ENCODE results near the gene TAF1B.

Gene TAF1B

GRCh38 chr2:9808334-9809063 is 34.8 kb upstream of the TAF1B start:
- no peak for DNase-seq (ENCODE audit: low read depth in 2 of 2)

- DNase-seq (ENCODE audit: low read depth in 2 of 2) = no peak
Observed at GRCh38 chr2:9809064-9809356, 34.3 kb upstream of the TAF1B start.

GRCh38 chr2:9809448-9810088 is 33.7 kb upstream of the TAF1B start:
- no peak for DNase-seq (ENCODE audit: low read depth in 2 of 2)

DNA sequence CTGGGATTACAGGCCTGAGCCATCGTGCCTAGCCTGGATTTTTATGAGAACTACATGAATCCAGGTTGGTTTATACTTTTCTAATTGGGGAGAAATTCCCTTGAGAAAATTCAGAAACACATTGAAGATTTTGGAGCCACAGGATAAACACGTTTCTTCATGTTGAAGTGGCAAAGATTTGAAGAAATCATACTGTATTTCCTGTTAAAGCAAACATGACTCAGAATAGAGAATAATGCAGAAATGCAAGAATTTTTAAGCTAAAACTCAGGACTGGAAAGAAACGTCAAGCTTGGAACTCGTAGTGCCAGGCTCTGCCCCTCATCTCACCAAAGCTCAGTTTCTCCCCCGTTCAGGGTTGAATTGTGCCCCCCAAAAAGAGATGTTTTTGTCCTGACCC is 32.1 kb upstream of the TAF1B start:
- no peak for DNase-seq (ENCODE audit: low read depth in 2 of 2)

GRCh38 chr2:9811679-9812511 is 31.4 kb upstream of the TAF1B start:
- no peak for DNase-seq (ENCODE audit: low read depth in 2 of 2)

- DNase-seq (ENCODE audit: low read depth in 2 of 2) = no peak
Observed at GRCh38 chr2:9812945-9813311, 30.3 kb upstream of the TAF1B start.

- DNase-seq (ENCODE audit: low read depth in 2 of 2) = peak; percentile 53 to 69
Observed at GRCh38 chr2:9813312-9814128, 29.8 kb upstream of the TAF1B start.

DNA sequence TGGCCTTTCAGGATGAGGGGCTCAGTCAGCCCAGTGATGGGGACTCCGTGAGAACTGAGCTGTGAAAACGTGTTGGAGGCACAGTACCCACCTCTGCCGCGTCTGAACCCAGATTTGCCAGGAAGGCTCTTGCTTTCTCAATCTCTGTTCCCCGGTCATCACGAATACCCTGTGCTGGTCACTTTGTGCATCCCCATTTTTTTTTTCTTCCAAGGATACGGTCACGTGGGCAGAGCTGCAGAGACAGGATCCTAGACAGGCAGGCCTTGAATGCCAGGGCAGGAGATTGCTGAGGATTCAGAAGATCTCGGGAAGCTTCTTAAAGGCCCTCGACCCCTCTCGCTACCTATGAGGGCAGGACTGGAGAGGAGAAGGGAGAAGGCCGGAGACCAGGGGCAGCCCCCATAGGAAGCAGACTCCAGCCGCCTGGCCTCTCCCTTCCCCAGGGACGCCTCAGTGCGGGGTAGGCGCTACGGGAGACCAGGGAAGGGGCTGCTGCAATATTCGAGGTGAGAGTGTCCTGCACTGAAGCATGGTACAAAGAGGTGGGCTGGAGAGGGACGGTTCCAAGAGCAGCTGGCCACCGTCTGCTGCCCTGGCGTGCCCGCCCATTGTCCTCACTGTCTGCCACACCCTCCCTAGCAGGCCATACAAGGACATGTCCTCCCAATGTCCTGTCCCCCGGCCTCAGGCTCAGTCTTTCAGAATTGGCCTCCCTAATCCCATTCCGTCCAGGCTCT is 29.0 kb upstream of the TAF1B start:
- DNase-seq (ENCODE audit: low read depth in 2 of 2) = no peak

GRCh38 chr2:9815076-9815475 is 28.2 kb upstream of the TAF1B start:
- no peak for DNase-seq (ENCODE audit: low read depth in 2 of 2)

DNA sequence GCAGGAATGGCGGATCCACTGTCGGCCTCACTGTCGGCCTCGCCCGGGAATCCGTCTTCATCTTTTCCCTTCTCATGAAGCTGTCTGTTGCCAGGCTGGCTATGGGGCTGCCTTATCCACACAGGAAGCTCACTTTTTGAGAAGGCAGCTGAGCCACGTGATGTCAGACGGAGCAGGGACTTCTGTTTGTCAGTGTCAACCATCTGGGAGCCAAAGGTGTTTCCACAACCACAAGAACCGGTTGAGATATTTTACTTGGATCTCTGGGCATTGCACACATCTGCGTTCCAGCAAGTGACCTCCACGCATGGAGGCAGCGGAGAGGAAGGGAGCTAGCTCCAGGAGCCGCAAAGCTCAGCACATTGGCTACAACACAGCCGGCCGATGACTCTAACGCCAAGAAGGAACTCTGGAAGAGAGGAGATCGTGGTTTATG is 27.4 kb upstream of the TAF1B start:
- no peak for DNase-seq (ENCODE audit: low read depth in 2 of 2)

GRCh38 chr2:9818097-9818496 is 25.2 kb upstream of the TAF1B start:
- no peak for DNase-seq (ENCODE audit: low read depth in 2 of 2)

- DNase-seq (ENCODE audit: low read depth in 2 of 2) = no peak
Observed at GRCh38 chr2:9819551-9819950, 23.7 kb upstream of the TAF1B start.

DNA sequence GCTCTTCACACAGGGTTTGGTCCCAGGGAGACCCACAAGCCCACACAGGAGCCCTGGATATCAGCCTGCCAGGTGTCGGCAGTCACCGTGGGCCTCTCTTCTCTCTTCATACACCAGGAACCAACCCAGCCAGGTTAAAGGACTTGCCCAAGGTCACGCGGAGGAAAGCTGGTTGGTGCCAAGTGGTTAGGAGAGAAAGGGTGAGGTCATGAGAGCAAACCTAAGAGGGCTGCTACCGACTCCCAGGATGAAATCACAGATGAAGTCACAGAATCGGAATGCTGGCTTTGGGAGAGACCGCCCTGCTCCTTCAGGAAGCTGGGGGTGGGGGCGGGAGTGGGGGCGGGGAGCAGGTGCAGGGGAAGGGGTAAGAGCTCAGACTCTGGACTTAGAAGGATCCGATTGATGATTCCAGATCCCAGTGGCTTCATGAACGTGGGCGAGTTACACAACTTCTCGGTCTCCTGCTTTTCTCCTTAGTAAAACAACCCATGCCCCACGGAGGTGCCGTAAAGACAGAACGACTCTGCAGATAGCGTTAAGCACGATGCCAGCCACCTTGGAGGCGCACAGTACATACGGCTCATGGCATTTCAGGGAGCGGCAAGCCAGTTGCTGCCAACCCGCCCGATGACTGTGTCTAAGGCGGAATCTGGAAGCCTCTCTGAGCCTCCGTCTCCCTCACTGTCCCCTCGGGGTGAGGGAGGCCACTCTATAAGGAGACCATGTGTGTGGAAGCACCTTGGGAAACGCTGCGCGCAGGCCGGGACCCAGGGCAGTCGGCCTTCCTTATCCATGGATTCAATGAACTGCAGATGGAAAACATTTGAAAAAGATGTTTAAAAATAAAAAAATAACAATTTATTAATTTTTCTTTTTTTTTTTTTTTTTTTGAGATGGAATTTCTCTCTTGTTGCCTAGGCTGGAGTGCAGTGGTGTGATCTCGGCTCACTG is 23.0 kb upstream of the TAF1B start:
- DNase-seq (ENCODE audit: low read depth in 2 of 2) = no peak

- DNase-seq (ENCODE audit: low read depth in 2 of 2) = no peak
Observed at GRCh38 chr2:9821805-9822445, 21.3 kb upstream of the TAF1B start.

- no peak for DNase-seq (ENCODE audit: low read depth in 2 of 2)
Observed at GRCh38 chr2:9824441-9824840, 18.8 kb upstream of the TAF1B start.

GRCh38 chr2:9824956-9825720 is 18.1 kb upstream of the TAF1B start:
- DNase-seq (ENCODE audit: low read depth in 2 of 2) = no peak

GRCh38 chr2:9826208-9826607 is 17.1 kb upstream of the TAF1B start:
- no peak for DNase-seq (ENCODE audit: low read depth in 2 of 2)

DNA sequence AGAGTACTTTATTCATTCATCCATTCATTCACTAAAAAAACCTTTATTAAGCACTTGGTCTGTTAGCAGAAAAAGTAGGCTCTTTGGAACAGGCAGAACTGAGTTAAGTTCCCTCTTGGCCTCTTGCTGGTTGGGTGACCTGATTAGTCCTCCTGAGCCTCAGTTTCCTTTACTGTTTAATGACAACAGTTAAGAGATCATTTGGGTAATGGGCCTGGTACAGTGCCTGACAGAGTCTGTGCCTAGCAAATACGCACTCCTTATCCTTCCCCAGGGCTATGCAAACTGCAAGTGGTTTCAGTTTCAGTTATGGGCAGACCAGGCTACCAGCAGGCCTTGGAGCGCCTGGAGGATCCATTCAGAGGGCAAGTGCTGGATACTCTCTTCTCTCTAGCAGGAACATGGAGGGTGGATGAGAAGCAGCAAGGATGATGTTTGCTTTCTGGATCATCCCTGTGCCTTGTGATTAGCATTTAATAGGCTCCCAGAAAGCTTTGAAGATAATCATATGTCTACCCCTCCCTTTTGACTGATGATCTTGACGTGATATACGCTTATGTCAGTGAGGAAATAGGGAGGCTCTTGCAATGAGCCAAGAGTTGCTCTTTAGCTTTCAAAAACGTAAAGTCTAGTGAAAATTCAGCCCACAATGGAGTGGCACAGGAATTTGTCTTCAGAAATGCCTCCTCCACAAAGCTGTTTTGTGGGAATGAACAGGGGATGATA is 12.4 kb upstream of the TAF1B start:
- no peak for DNase-seq (ENCODE audit: low read depth in 2 of 2)
